Central memory CD8-positive, alpha-beta T cell (primary cell): ENCODE results near the gene SLC4A7.
A peak's percentile ranks its signal among the peaks of the same experiment; 100 is the strongest.

Source experiments
- ATAC-seq: fragments of 150-1000 bp; cut with Tn5 transposase; replicated peaks from 2 replicates; pipeline ENCODE4 v1.10.0; 2022; ENCODE audit warnings: mild to moderate bottlenecking, moderate FRiP score, moderate number of reproducible peaks; ENCODE audit not compliant: poor library complexity, severe bottlenecking; ENCODE audit errors: extremely low read depth
- DNase-seq, 2 donors: peaks; one replicate each; pipeline ENCODE4 v3.0.0; 2021; ENCODE audit warnings: low spot score in 2 of 2
- H3K27ac Mint-ChIP-seq: one replicate; pipeline ENCODE4 v1.8.0; 2022; ENCODE audit warnings: low read depth, mild to moderate bottlenecking, moderate library complexity, mixed read lengths
- H3K27me3 Mint-ChIP-seq: one replicate; pipeline ENCODE4 v1.8.0; 2022; ENCODE audit warnings: mixed read lengths
- H3K36me3 Mint-ChIP-seq: one replicate; pipeline ENCODE4 v1.8.0; 2022; ENCODE audit warnings: mild to moderate bottlenecking, moderate library complexity, mixed read lengths; ENCODE audit not compliant: insufficient read depth
- H3K4me1 Mint-ChIP-seq: one replicate; pipeline ENCODE4 v1.8.0; 2022; ENCODE audit warnings: mixed read lengths
- H3K4me3 Mint-ChIP-seq: one replicate; pipeline ENCODE4 v1.8.0; 2022; ENCODE audit warnings: mild to moderate bottlenecking, moderate library complexity, mixed read lengths
- H3K9me3 Mint-ChIP-seq: one replicate; pipeline ENCODE4 v1.8.0; 2022; ENCODE audit warnings: mixed read lengths

The SLC4A7 gene

DNA sequence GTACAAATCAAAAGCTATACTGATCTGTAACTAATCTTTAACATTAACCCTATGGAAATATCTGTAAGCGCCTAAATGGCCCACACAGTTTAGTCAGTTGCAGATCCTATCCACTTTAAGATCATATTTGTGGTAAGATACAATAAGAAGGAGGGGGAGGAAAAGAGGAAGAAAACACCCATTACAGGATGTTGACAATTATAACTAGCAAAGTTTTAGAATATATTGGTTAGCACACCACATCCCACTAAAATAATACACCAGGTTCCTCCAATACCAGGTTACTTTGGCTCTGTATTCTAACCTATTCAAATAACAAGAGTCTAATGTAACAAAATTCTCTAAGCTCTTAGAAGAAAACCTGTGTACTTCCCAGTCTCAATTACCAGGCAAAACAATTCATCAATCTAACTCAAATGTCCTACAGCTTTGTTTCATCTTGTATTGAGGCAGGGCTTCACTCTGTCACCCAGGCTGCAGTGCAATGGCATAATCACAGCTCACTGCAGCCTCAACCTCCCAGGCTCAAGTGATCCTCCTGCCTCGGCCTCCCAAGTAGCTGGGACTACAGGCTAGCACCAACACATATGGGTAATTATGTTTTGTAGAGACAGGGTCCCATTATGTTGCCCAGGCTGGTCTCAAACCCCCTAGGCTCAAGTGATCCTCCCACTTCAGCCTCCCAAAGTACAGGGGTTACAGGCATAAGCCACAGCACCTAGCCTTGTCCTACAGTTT lies 4.2 kb downstream of the SLC4A7 start:
- peak overlapping the region; percentile 100 for H3K4me3 Mint-ChIP-seq
- H3K27ac Mint-ChIP-seq: peak overlapping the region; percentile 81
- peaks cover 12% of the 10 kb centered on the region for H3K36me3 Mint-ChIP-seq
- ATAC-seq: peak; percentile 7
- H3K9me3 Mint-ChIP-seq: peaks cover 6% of the 10 kb centered on the region
- DNase-seq: no peak
- peaks cover 60% of the 10 kb centered on the region for H3K4me1 Mint-ChIP-seq
- H3K27me3 Mint-ChIP-seq: no peaks in the 10 kb centered on the region

DNA sequence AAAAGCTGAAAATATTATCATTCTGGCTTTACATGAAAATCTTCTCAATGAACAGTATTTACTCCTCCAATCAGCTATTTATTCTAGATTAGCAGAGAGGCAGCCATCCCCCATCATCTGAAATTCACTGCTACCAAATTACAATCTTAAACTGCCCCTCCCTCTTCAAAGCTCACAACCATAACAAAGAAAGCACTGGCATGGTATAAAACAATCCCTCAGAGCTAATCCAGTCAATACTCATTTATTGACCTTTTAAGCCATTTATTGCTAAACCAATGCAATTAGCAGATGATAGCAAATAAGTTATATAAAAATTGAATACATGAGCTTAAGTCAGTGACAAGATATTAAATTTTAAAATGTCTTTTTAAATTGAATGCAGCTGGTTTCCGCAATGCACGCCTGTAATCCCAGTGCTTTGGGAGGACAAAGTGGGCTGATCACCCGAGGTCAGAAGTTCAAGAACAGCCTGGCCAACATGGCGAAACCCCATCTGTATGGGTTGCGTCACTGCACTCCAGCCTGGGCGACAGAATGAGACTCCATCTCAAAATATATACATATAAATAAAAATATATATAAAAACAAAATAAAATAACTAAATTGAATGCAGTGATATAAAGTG lies 12.1 kb downstream of the SLC4A7 start:
- peaks cover 2% of the 10 kb centered on the region for H3K36me3 Mint-ChIP-seq
- H3K27ac Mint-ChIP-seq: peak overlapping the region; percentile 14
- no peak overlapping the region for H3K4me3 Mint-ChIP-seq
- no peaks in the 10 kb centered on the region for H3K27me3 Mint-ChIP-seq
- ATAC-seq (no peak), DNase-seq (no peak)
- H3K4me1 Mint-ChIP-seq: peaks cover 44% of the 10 kb centered on the region
- H3K9me3 Mint-ChIP-seq: peaks cover 6% of the 10 kb centered on the region

DNA sequence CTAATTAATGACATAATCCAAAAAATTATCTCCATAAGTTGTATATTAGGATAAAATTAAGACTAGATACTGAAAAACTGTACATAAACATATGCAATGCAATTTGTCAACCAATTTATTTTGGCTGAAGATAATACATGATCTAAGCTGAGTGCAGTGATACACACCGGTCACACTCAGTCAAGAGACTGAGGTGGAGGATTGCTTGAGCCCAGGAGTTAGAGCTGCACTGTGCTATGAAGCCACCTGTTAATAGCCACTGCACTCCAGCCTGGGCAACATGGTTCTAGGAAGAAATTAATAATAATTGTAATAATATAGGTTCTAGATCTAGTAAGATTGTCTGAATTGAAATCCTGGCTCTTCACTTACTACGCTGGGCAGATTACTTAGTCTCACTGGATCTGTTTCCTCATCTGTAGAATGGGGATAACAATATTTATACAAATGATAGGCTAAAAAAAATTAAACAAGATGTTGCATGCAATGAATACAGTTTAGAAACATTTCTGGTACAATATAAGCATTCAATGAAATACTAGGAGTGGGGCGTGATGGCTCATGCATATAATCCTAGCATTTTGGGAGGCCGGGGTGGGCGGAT lies 15.8 kb downstream of the SLC4A7 start:
- DNase-seq (no peak), ATAC-seq (no peak)
- Mint-ChIP-seq H3K4me1 (peaks cover 23% of the 10 kb centered on the region), H3K36me3 (peaks cover 8% of the 10 kb centered on the region), H3K27ac (no peak overlapping the region), H3K4me3 (no peak overlapping the region), H3K9me3 (no peaks in the 10 kb centered on the region), H3K27me3 (no peaks in the 10 kb centered on the region)

DNA sequence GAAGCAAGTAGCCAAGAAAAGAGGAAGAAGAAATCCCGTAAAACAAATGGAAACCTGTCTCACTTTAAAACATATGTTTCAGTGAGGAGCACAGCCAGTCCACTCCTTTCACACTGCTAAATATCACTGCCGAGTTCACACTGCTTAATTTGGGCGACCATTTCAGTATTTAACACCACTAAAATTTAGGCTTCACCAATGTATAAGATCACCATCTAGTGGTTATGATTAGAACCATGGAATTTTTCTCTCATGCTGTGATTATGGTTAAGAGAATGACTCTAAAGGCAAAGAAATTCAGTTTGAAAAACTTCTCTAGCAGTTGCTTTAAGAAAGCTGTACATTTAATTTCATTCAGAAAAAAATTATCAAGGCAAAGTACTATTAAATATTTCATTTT lies 16.6 kb downstream of the SLC4A7 start:
- Mint-ChIP-seq H3K4me3 (no peak overlapping the region), H3K36me3 (peaks cover 11% of the 10 kb centered on the region), H3K4me1 (peaks cover 23% of the 10 kb centered on the region), H3K9me3 (no peaks in the 10 kb centered on the region), H3K27me3 (no peaks in the 10 kb centered on the region), H3K27ac (peak overlapping the region; percentile 29)
- DNase-seq (no peak), ATAC-seq (peak; percentile 86)

DNA sequence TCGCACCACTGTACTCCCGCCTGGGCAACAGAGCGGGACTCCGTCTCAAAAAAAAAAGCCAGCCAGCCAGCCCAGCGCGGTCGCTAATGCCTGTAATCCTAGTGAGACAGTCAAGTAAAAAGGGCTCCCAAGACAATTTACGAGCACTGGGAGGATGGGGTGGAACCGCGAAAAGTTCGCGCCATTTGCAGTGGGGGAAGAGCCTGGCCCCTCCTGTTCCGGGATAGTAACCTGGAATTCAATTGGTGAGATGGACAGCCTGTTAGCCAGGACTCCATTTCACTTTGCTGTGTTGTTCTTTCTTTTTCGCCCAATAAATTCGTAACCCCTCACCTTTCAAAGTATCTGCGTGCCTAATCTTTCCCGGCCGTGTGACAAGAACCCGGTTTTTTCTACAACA lies 19.5 kb downstream of the SLC4A7 start:
- H3K4me3 Mint-ChIP-seq: no peak overlapping the region
- ATAC-seq: no peak

DNA sequence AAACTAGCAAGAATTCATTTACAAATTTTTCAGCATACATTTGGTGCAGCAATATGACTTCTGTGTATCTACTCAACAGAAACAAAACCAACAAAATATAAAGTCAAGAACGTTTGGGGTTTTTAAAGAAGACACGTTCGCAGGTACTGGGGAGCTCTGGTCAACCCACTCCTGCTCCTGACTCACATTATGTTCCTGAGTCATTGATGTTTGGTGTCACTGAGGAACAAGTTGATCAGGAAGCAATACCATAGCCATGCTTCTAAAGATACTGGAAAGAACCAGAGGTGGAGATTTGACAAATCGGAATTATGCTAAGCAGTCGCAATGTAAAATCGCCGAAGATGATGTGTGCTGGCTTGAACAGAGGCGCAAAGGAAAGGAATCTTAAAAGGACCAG lies 22.0 kb downstream of the SLC4A7 start:
- no peak for DNase-seq
- H3K27me3 Mint-ChIP-seq: no peaks in the 10 kb centered on the region
- no peaks in the 10 kb centered on the region for H3K9me3 Mint-ChIP-seq
- H3K27ac Mint-ChIP-seq: no peak overlapping the region
- peaks cover 10% of the 10 kb centered on the region for H3K36me3 Mint-ChIP-seq
- no peak for ATAC-seq
- H3K4me3 Mint-ChIP-seq: no peak overlapping the region
- peaks cover 34% of the 10 kb centered on the region for H3K4me1 Mint-ChIP-seq

More for the DNA sequence above, 19.5 kb downstream of the SLC4A7 start:
- no peaks in the 10 kb centered on the region for H3K9me3 Mint-ChIP-seq
- DNase-seq: no peak
- H3K4me1 Mint-ChIP-seq: peaks cover 26% of the 10 kb centered on the region
- H3K27ac Mint-ChIP-seq: no peak overlapping the region
- H3K27me3 Mint-ChIP-seq: no peaks in the 10 kb centered on the region
- peaks cover 10% of the 10 kb centered on the region for H3K36me3 Mint-ChIP-seq

DNA sequence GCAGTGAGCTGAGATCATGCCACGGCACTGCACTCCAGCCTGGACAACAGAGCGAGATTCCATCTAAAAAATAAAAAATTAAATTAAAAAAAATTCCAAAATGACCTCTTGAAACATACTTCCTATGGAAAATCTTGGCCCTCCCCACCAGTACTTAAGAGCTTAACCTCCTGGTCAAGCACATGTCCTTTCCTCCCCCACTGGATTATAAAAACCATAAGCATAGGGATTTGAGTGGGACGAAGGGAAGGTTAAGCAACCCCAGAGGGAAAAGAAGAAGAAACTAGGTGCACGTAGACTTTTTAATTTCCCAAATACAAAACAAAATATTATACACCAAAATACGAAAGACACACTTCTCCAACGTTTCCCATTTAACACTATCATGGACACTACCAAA lies 25.3 kb downstream of the SLC4A7 start:
- DNase-seq (no peak), ATAC-seq (no peak)
- Mint-ChIP-seq H3K27me3 (no peaks in the 10 kb centered on the region), H3K4me3 (no peak overlapping the region), H3K9me3 (no peaks in the 10 kb centered on the region), H3K36me3 (peaks cover 4% of the 10 kb centered on the region), H3K4me1 (peaks cover 35% of the 10 kb centered on the region), H3K27ac (no peak overlapping the region)

DNA sequence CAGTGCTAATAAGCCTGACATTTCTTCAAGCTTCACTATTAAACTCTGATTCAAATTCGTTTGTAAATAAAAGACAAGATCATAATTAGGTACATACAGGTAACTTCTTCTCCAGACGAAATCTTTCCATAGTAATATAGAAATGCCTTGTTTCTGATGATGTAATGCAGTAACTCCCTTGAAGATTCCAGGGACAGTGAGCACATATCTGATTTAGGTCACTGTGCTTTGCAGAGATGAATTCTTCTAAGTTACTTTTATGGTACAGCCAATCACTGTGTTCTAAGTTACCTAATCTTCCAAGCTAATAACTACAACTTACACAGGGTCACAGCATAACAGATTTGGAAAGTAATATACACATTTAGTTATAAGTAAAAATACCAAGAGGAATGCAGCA lies 27.6 kb downstream of the SLC4A7 start:
- no peak overlapping the region for H3K4me3 Mint-ChIP-seq
- no peak for ATAC-seq
- H3K4me1 Mint-ChIP-seq: peaks cover 57% of the 10 kb centered on the region
- no peaks in the 10 kb centered on the region for H3K9me3 Mint-ChIP-seq
- no peak overlapping the region for H3K27ac Mint-ChIP-seq
- peaks cover under 1% of the 10 kb centered on the region for H3K36me3 Mint-ChIP-seq
- H3K27me3 Mint-ChIP-seq: no peaks in the 10 kb centered on the region
- DNase-seq: no peak

DNA sequence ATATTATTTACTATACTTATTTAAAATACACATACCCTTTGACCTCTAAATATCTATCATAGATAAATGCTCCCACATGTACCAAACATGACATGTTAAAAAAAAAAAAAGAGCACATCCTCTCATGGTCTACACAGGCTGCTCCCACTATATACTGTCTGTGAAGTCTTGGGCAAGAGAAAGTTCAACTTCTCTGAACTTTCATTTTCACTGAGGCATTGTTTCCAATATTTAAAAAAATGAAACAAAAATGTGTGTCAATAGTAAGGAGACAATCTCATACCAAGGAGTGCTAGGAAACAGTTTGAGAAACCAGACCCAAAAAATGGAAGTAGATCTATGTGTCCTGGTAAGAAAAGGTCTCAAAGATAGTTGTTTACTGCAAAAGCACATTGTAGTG lies 29.3 kb downstream of the SLC4A7 start:
- Mint-ChIP-seq H3K36me3 (peaks cover 7% of the 10 kb centered on the region), H3K27ac (peak overlapping the region; percentile 19), H3K27me3 (no peaks in the 10 kb centered on the region), H3K4me3 (no peak overlapping the region), H3K4me1 (peaks cover 51% of the 10 kb centered on the region), H3K9me3 (no peaks in the 10 kb centered on the region)
- no peak for DNase-seq
- peak; percentile 70 for ATAC-seq

DNA sequence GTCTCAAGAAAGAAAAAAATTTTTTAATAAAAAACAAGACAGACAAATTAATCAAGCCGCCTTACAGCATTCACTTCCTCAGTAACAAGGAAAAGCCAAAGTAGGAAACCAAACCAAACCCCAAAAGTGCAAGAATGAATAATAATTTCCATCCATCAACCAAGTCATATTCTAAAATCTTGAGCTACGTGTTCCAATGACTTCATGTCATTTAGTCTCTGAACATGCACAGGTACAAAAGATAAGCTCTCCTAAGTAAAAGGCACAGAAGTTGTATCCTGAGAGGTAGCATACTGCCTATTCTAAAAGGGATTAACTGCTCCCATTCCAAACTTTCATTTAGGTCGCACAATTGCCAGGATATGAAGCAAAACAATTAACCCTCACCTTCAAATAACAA lies 29.7 kb downstream of the SLC4A7 start:
- Mint-ChIP-seq H3K4me1 (peaks cover 51% of the 10 kb centered on the region), H3K4me3 (no peak overlapping the region)
- no peak for ATAC-seq

DNA sequence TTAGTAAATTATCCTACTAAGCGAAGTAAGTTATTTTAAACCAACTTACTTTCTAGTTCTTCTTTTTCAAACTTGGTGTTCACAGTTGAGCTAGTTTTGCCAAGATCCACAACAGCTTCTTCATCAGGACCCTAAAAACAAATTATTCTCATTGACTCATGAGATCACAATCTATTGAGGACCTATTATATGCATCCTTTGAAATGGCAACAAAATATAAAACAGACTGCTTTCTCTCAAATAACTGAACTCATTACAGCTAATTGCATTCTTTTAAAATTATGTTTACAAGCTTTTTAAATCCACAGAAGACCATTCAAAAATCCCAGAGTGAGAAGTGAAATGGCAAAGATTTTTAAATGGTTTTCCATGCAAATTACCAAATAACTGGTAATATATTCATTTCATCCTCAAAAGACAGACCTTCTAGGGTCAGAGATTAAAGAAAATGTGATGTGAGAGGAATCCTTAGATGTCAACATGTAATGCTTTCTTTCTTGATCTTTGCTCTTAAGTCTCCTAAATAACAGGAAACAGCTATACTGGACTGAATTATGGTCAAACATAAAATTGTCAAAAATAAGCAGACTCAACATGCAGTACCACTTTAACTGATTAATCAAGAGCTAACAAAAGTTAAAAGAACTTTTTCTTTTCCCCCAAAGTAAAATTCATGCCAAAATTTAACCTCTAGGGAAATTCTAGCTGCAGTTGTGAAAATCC lies 31.7 kb downstream of the SLC4A7 start:
- H3K36me3 Mint-ChIP-seq: peaks cover 13% of the 10 kb centered on the region
- H3K4me1 Mint-ChIP-seq: peaks cover 40% of the 10 kb centered on the region
- no peaks in the 10 kb centered on the region for H3K9me3 Mint-ChIP-seq
- no peaks in the 10 kb centered on the region for H3K27me3 Mint-ChIP-seq
- ATAC-seq (no peak), DNase-seq (no peak)
- no peak overlapping the region for H3K4me3 Mint-ChIP-seq
- H3K27ac Mint-ChIP-seq: peak overlapping the region; percentile 74

More for the DNA sequence above, 29.7 kb downstream of the SLC4A7 start:
- DNase-seq: no peak
- Mint-ChIP-seq H3K9me3 (no peaks in the 10 kb centered on the region), H3K36me3 (peaks cover 7% of the 10 kb centered on the region), H3K27ac (peak overlapping the region; percentile 19), H3K27me3 (no peaks in the 10 kb centered on the region)

DNA sequence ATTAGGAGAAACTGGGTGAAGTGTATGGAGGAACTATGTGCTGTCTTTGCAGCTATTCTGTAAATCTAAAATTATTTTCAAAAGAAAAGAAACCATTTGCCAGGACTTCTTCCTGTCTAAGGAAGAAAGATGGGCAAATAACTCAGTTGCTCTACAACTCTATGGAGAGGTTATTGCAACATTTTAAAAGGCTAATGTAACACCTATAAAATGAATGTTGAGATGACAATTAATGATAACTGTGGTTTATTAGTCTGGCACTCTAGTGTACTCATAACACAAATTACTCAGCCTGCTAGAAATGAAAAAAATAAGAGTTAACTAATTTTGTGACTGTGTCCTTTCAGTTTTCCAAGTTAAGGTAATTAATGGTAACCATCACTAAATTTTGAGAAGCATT lies 32.3 kb downstream of the SLC4A7 start:
- ATAC-seq (no peak), DNase-seq (no peak)
- Mint-ChIP-seq H3K9me3 (no peaks in the 10 kb centered on the region), H3K4me3 (no peak overlapping the region), H3K27ac (peak overlapping the region; percentile 52), H3K4me1 (peaks cover 35% of the 10 kb centered on the region), H3K27me3 (no peaks in the 10 kb centered on the region), H3K36me3 (peaks cover 13% of the 10 kb centered on the region)
